ENCODE data around the gene WFIKKN1. TPM values are rescaled to one million over a fixed set of nuclear protein-coding genes. Genes with fewer than 3 reads are reported as not detected.

WFIKKN1 gene
- total and polyA plus RNA-seq, 2 of the 13 experiments (the other 11 are each of a cell fraction or from before 2014, with no cell fraction given), result 1.7 to 4.9 TPM

- TF ChIP-seq NPAS2 (CRISPR knock-in tag; IDR thresholded peaks at IDR 0.05; ENCODE audit: borderline replicate concordance) (no peak), ZNF432 (CRISPR knock-in tag; IDR thresholded peaks at IDR 0.05; ENCODE audit: borderline replicate concordance) (peak; percentile 20; the same call in 1 of the 2 replicates), ZGPAT (CRISPR knock-in tag; IDR thresholded peaks at IDR 0.05) (peak; percentile 73), MTF2 (CRISPR knock-in tag; IDR thresholded peaks at IDR 0.05; ENCODE audit: borderline replicate concordance) (no peak), KDM3A (CRISPR knock-in tag; IDR thresholded peaks at IDR 0.05; ENCODE audit: low read depth) (no peak), WIZ (CRISPR knock-in tag; IDR thresholded peaks at IDR 0.05) (0 out of 2 replicates have a peak, but pooled peaks have one; percentile 1), ZNF770 (CRISPR knock-in tag; IDR thresholded peaks at IDR 0.05) (peak; percentile 36; the same call in 1 of the 2 replicates), ELF4 (CRISPR knock-in tag; IDR thresholded peaks at IDR 0.05; ENCODE audit: borderline replicate concordance) (no peak), SMYD3 (CRISPR knock-in tag; IDR thresholded peaks at IDR 0.05) (peak; percentile 30; the same call in 1 of the 2 replicates), AHDC1 (CRISPR knock-in tag; IDR thresholded peaks at IDR 0.05; ENCODE audit: borderline replicate concordance) (no peak), TRIM22 (IDR thresholded peaks at IDR 0.05) (no peak), ZNF484 (CRISPR knock-in tag; IDR thresholded peaks at IDR 0.05; ENCODE audit: borderline replicate concordance, low read depth) (no peak; the same call in 1 of the 2 replicates), KDM1A (CRISPR knock-in tag; IDR thresholded peaks at IDR 0.05) (no peak; the same call in 1 of the 2 replicates), SRSF4 (IDR thresholded peaks at IDR 0.05; ENCODE audit: low read depth, low read length, poor library complexity, severe bottlenecking) (no peak), NCOR1 (IDR thresholded peaks at IDR 0.05; ENCODE audit: borderline replicate concordance, low read length) (peak; percentile 68), ETV6 (CRISPR knock-in tag; conservative IDR thresholded peaks at IDR 0.05) (peak; percentile 45; the same call in 1 of the 2 replicates), POLR2AphosphoS2 (IDR thresholded peaks at IDR 0.05; ENCODE audit: low read depth, low read length) (no peak), PHF8 (CRISPR knock-in tag; IDR thresholded peaks at IDR 0.05) (peak; percentile 70)
These were observed 5.7 kb downstream of the WFIKKN1 start, which contains the start of gene METTL26 (continued) for GRCh38 chr16:636206-637080.
